Measurements from ENCODE around the gene APH1B.

DNA sequence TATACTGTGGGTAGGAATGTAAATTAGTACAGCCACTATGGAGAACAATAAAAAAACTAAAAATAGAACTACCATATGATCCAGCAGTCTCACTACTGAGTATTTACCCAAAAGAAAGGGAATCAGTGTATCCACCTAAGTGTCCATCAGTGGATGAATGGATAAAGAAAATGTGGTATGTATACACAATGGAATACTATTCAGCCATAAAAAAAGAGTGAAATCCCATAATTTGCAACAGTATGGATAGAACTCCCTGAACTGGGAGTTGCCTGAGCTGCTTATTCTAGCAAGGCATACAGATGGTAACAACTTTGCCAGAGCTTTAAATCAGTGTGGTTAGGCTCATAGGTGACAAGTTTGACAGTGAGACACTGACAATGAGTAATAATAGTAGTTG is 16.1 kb upstream of the APH1B start:
- TF ChIP-seq, protein P1, sequence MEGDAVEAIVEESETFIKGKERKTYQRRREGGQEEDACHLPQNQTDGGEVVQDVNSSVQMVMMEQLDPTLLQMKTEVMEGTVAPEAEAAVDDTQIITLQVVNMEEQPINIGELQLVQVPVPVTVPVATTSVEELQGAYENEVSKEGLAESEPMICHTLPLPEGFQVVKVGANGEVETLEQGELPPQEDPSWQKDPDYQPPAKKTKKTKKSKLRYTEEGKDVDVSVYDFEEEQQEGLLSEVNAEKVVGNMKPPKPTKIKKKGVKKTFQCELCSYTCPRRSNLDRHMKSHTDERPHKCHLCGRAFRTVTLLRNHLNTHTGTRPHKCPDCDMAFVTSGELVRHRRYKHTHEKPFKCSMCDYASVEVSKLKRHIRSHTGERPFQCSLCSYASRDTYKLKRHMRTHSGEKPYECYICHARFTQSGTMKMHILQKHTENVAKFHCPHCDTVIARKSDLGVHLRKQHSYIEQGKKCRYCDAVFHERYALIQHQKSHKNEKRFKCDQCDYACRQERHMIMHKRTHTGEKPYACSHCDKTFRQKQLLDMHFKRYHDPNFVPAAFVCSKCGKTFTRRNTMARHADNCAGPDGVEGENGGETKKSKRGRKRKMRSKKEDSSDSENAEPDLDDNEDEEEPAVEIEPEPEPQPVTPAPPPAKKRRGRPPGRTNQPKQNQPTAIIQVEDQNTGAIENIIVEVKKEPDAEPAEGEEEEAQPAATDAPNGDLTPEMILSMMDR (conservative IDR thresholded peaks at IDR 0.05; ENCODE audit: low read depth, low read length) = no peak
- TF ChIP-seq EZH2 (IDR thresholded peaks at IDR 0.05; ENCODE audit: borderline replicate concordance, low read depth, low read length, poor library complexity, severe bottlenecking) = no peak
